Activated CD8-positive, alpha-beta memory T cell treated with anti-CD3 and anti-CD28 coated beads for 1 hour (primary cell): ENCODE measurements around the gene FBXL7.

Experiments
- DNase-seq, 2 donors: peaks; one replicate each; pipeline ENCODE4 v3.0.0-alpha.2; 2020; ENCODE audit warnings: low read depth in 1 of 2; ENCODE audit errors: extremely low read depth in 1 of 2

The FBXL7 gene

GRCh38 chr5:15797116-15797515 lies 297.1 kb downstream of the FBXL7 start:
- no peak for DNase-seq

DNA sequence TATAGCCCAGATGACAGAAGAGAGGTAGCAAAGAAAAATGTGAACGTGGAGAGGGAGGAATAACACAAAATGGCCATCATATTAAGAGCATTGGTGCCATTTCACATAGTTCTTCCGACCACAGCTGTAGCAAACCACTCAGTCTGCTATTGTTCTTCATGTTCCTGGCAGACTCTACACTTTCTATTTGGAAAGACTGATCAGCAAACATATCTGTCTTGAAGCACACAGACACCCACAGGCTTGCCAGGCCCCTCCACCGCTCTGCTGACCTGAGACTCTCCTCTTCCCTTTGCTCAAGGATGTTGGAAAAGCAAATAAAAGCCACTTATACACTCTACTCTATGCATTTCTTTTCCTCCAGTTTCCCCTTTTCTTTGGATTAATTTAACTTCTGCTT lies 298.0 kb downstream of the FBXL7 start:
- no peak for DNase-seq

GRCh38 chr5:15799014-15799413 lies 299.0 kb downstream of the FBXL7 start:
- no peak for DNase-seq

DNA sequence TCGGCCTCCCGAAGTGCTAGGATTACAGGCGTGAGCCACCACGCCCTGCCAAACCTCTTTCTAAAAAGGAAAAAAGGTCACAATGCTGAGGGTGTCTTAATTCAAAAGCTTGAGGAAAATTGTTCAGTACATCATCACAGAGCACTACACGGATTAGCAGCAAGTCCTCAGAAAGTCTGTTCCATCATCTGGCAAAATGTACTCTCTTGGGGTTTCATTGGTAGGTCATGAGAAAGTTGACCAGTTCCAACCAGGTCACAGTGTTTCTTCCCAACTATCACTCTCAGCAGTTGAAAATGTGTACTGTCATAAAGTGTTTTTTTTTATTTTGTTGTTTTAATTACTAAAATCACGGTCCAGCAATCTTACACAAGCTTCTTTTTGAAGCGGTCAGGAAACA lies 299.6 kb downstream of the FBXL7 start:
- DNase-seq: no peak

DNA sequence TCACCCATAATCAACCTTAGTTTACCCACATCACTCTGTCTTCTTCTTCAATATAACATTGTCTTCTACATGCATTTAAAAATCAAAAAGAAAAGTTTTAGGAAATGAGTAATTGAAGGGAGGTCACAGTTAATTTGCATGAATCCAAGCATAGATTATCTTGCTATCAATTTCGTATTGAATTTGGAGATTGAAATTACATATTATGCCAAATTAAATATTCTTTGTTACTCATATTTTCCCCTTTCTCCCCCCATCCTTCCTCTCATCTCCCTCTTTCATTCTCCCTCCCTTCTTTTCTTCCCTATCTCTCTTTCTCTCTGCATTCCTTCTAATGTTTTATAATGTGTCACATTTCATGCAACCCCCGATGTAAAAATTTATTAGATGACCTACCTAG lies 303.3 kb downstream of the FBXL7 start:
- DNase-seq: no peak

GRCh38 chr5:15806613-15807012 lies 306.6 kb downstream of the FBXL7 start:
- DNase-seq: no peak

GRCh38 chr5:15807248-15807647 lies 307.3 kb downstream of the FBXL7 start:
- no peak for DNase-seq

GRCh38 chr5:15807871-15808270 lies 307.9 kb downstream of the FBXL7 start:
- no peak for DNase-seq

GRCh38 chr5:15808577-15808976 lies 308.6 kb downstream of the FBXL7 start:
- DNase-seq: no peak

- no peak for DNase-seq
Measured at GRCh38 chr5:15819617-15820016, 319.6 kb downstream of the FBXL7 start.

- DNase-seq: no peak
Measured at GRCh38 chr5:15821506-15821905, 321.5 kb downstream of the FBXL7 start.

- no peak for DNase-seq
Measured at GRCh38 chr5:15823398-15823797, 323.4 kb downstream of the FBXL7 start.

- no peak for DNase-seq
Measured at GRCh38 chr5:15827741-15828140, 327.8 kb downstream of the FBXL7 start.

- no peak for DNase-seq
Measured at GRCh38 chr5:15831408-15831807, 331.4 kb downstream of the FBXL7 start.

- DNase-seq: no peak
Measured at GRCh38 chr5:15833365-15833764, 333.4 kb downstream of the FBXL7 start.

GRCh38 chr5:15834596-15835245 lies 334.7 kb downstream of the FBXL7 start:
- no peak for DNase-seq

- DNase-seq: no peak
Measured at GRCh38 chr5:15835514-15835913, 335.5 kb downstream of the FBXL7 start.

- no peak for DNase-seq
Measured at GRCh38 chr5:15837551-15838289, 337.7 kb downstream of the FBXL7 start.

- no peak for DNase-seq
Measured at GRCh38 chr5:15844253-15844652, 344.3 kb downstream of the FBXL7 start.

DNA sequence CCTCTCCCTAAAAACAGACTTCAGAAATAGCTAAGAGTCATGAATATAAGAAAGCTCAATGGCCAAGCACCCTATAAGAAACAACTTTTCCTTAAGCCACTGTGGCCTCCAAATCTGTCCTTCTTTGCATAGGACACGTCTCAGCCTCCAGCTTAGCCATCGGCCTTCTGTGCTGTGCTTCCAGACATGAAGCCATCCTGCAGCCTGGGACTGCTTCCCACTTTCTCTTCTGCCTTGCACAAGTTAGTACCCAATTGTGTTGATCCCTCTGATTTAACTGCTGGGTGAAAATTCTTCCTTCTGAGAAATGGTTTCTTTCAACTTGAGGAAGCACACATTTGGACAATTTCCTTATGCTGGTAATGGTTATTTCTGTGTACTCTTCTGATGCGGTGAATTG lies 344.9 kb downstream of the FBXL7 start:
- DNase-seq: no peak

DNA sequence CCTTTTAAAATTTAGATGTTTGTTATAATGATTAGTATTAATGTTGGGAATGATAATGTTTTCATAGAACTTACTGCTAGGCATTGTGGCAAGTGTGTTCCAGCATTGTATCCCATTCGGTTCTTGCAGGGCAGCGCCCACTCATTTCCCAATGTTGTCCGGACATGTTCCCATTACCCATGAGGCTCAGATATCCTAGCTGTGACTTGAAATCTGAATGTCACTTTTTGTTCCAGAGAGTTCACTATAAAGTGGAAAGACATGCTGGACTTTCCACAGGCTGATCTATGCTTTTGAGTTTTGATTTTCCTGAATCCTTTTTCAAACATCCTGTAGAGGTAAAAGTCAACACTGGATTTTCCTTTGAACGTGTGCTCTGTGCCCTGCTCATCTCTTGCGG lies 350.6 kb downstream of the FBXL7 start:
- DNase-seq: no peak

- no peak for DNase-seq
Measured at GRCh38 chr5:15850939-15851341, 351.0 kb downstream of the FBXL7 start.

GRCh38 chr5:15852217-15852616 lies 352.2 kb downstream of the FBXL7 start:
- no peak for DNase-seq
